ENCODE results near the gene RAPSN. TPM values are rescaled to one million over a fixed set of nuclear protein-coding genes. Genes with fewer than 3 reads are reported as not detected.

RAPSN gene
- total RNA-seq, 4 donors from 2014 or later = 0.38 TPM; not detected in 3

GRCh38 chr11:47441421-47441820 lies 7.5 kb downstream of the RAPSN start:
- WGBS, 2 donors = 79% methylated on average over 10 of the region's 12 CpGs; no CpG with 5 or more reads in 1 of the 2 donors
- Histone ChIP-seq H3K9me3 (no peaks in the 10 kb centered on the region), H3K27me3 (no peaks in the 10 kb centered on the region), H3K27ac (no peak overlapping the region), H3K4me1 (peaks cover 0 to 6% (median 0%) of the 10 kb centered on the region in 3 donors), H3K4me3 (no peak overlapping the region), H3K36me3 (no peaks in the 10 kb centered on the region)
- no peak for DNase-seq
- intact Hi-C loops (cut with DNase I) = no loop called here
- TF ChIP-seq POLR2A (IDR thresholded peaks at IDR 0.05) = no peak
- TF ChIP-seq CTCF (IDR thresholded peaks at IDR 0.05) = no peak

- H3K9me3 ChIP-seq = no peaks in the 10 kb centered on the region
- DNase-seq = no peak
- intact Hi-C loops (cut with DNase I) = no loop called here
- H3K27ac ChIP-seq = no peak overlapping the region
- no peaks in the 10 kb centered on the region for H3K27me3 ChIP-seq
- H3K4me1 ChIP-seq = peaks cover 0 to 6% (median 0%) of the 10 kb centered on the region in 3 donors
- no peak overlapping the region for H3K4me3 ChIP-seq
- WGBS, 2 donors = 70 to 83% methylated on average over 1 of the region's 2 CpGs
- no peaks in the 10 kb centered on the region for H3K36me3 ChIP-seq
- TF ChIP-seq POLR2A (IDR thresholded peaks at IDR 0.05) = no peak
- no peak for TF ChIP-seq CTCF (IDR thresholded peaks at IDR 0.05)
Measured at GRCh38 chr11:47440054-47440476, 8.9 kb downstream of the RAPSN start.

- WGBS, 2 donors = 94 to 100% methylated on average over 1 to 13 of the region's 18 CpGs
- no peak overlapping the region for H3K4me3 ChIP-seq
- H3K27me3 ChIP-seq = no peaks in the 10 kb centered on the region
- intact Hi-C loops (cut with DNase I) = no loop called here
- peaks cover 0 to 15% (median 4%) of the 10 kb centered on the region in 3 donors for H3K4me1 ChIP-seq
- H3K27ac ChIP-seq = no peak overlapping the region
- TF ChIP-seq POLR2A (IDR thresholded peaks at IDR 0.05) = no peak
- TF ChIP-seq CTCF (IDR thresholded peaks at IDR 0.05) = no peak
- no peaks in the 10 kb centered on the region for H3K9me3 ChIP-seq
- no peaks in the 10 kb centered on the region for H3K36me3 ChIP-seq
- DNase-seq = no peak
Measured at GRCh38 chr11:47438721-47439120, 10.2 kb downstream of the RAPSN start.

- no peaks in the 10 kb centered on the region for H3K9me3 ChIP-seq
- no peak overlapping the region for H3K27ac ChIP-seq
- H3K36me3 ChIP-seq = no peaks in the 10 kb centered on the region
- no peak overlapping the region for H3K4me3 ChIP-seq
- TF ChIP-seq CTCF (IDR thresholded peaks at IDR 0.05) (no peak), POLR2A (IDR thresholded peaks at IDR 0.05) (no peak)
- WGBS, 2 donors = 35 to 52% methylated on average over 6 to 12 of the region's 16 CpGs
- peaks cover 0 to 15% (median 4%) of the 10 kb centered on the region in 3 donors for H3K4me1 ChIP-seq
- H3K27me3 ChIP-seq = no peaks in the 10 kb centered on the region
- intact Hi-C loops (cut with DNase I) = no loop called here
- DNase-seq = no peak
Measured at GRCh38 chr11:47437746-47438418, 11.1 kb downstream of the RAPSN start.

- Histone ChIP-seq H3K4me3 (no peak overlapping the region), H3K27ac (no peak overlapping the region), H3K36me3 (no peaks in the 10 kb centered on the region), H3K27me3 (no peaks in the 10 kb centered on the region), H3K9me3 (no peaks in the 10 kb centered on the region), H3K4me1 (peaks cover 0 to 15% (median 4%) of the 10 kb centered on the region in 3 donors)
- intact Hi-C loops (cut with DNase I) = no loop called here
- DNase-seq = no peak
- WGBS, 2 donors = 80 to 84% methylated on average over 9 to 10 of the region's 11 CpGs
- no peak for TF ChIP-seq POLR2A (IDR thresholded peaks at IDR 0.05)
- no peak for TF ChIP-seq CTCF (IDR thresholded peaks at IDR 0.05)
Measured at GRCh38 chr11:47437218-47437745, 11.7 kb downstream of the RAPSN start.
